K562 (cell line): ENCODE data around the gene DUS3L. TPM values are rescaled to one million over a fixed set of nuclear protein-coding genes. Genes with fewer than 3 reads are reported as not detected.

ENCODE experiments used
- BMI1 ChIP-seq: fragments of 150-350 bp; IDR thresholded peaks from 2 replicates; pipeline ENCODE4 v1.6.1; 2014; ENCODE audit warnings: low read length
- EGR1 ChIP-seq: fragments of 450-650 bp; conservative IDR thresholded peaks from 2 replicates; pipeline ENCODE4 v1.6.1; 2017; ENCODE audit warnings: mild to moderate bottlenecking
- ESRRA ChIP-seq: fragments of 450-650 bp; IDR thresholded peaks from 2 replicates; pipeline ENCODE4 v1.6.1; 2014; ENCODE audit warnings: low read depth, mild to moderate bottlenecking, moderate library complexity, borderline replicate concordance
- HDAC2 ChIP-seq: fragments of 450-650 bp; IDR thresholded peaks from 2 replicates; pipeline ENCODE4 v1.6.1; 2016; ENCODE audit warnings: mild to moderate bottlenecking
- MBD2 ChIP-seq: sonication (generic); IDR thresholded peaks from 2 replicates; pipeline ENCODE4 v1.6.1; 2016; ENCODE audit warnings: low read depth, borderline replicate concordance
- NR2F6 ChIP-seq: fragments of 450-650 bp; formaldehyde crosslinking; IDR thresholded peaks from 2 replicates; pipeline ENCODE4 v1.4.0; 2020; ENCODE audit warnings: mild to moderate bottlenecking
- PRDM10 ChIP-seq: fragments of 450-650 bp; IDR thresholded peaks from 2 replicates; pipeline ENCODE4 v1.6.1; 2018; ENCODE audit not compliant: partially characterized antibody
- SAFB ChIP-seq: fragments of 200-400 bp; formaldehyde crosslinking; IDR thresholded peaks from 2 replicates; pipeline ENCODE4 v1.6.1; 2017; ENCODE audit warnings: low read depth, low read length, borderline replicate concordance
- SPI1 ChIP-seq: IDR thresholded peaks from 2 replicates; pipeline ENCODE4 v1.6.1; 2011; ENCODE audit warnings: low read depth, low read length, control low read depth, borderline replicate concordance
- ZKSCAN8 ChIP-seq: fragments of 200-800 bp; sonication (Bioruptor generic); IDR thresholded peaks from 2 replicates; pipeline ENCODE4 v1.6.1; 2016; ENCODE audit warnings: missing genetic modification characterization, missing compliant biosample characterization
- ZNF134 ChIP-seq: fragments of 250-450 bp; sonication (Bioruptor Pico); conservative IDR thresholded peaks from 2 replicates; pipeline ENCODE4 v1.4.0; 2020
- ZNF184 ChIP-seq: sonication (generic); formaldehyde crosslinking; IDR thresholded peaks from 2 replicates; pipeline ENCODE4 v1.5.0; 2020; ENCODE audit warnings: missing genetic modification reagents
- ZNF24 ChIP-seq: fragments of 450-650 bp; IDR thresholded peaks from 2 replicates; pipeline ENCODE4 v1.6.1; 2016
- ZNF408 ChIP-seq: fragments of 250-450 bp; sonication (Bioruptor Pico); IDR thresholded peaks from 2 replicates; pipeline ENCODE4 v1.4.0; 2020; ENCODE audit warnings: low read depth, mild to moderate bottlenecking, moderate library complexity
- ZNF444 ChIP-seq: fragments of 250-450 bp; sonication (Bioruptor Pico); IDR thresholded peaks from 2 replicates; pipeline ENCODE4 v1.4.0; 2020; ENCODE audit warnings: mild to moderate bottlenecking, moderate library complexity
- ZNF561 ChIP-seq: fragments of 450-650 bp; formaldehyde crosslinking; conservative IDR thresholded peaks from 2 replicates; pipeline ENCODE4 v1.4.0; 2020; ENCODE audit warnings: mild to moderate bottlenecking, moderate library complexity
- ZZZ3 ChIP-seq: fragments of 450-650 bp; IDR thresholded peaks from 2 replicates; pipeline ENCODE4 v1.6.1; 2016; ENCODE audit warnings: antibody characterized with exemption, mild to moderate bottlenecking, moderate library complexity
- polyA plus RNA-seq, 8 experiments: library from polyadenylated mRNA; depleted of rRNA in 4 of 8; stranded (reverse) in 5 of 8; unstranded in 3 of 8; fragments of >200 nt; fragmentation: Nextera tagmentation in 2 of 8; fragmentation: Illumina TruSeq in 1 of 8; extraction: Ambion mirVana in 2 of 8; extraction: Trizol in 1 of 8; gene quantifications; 2 replicates each; pipeline versions ENCODE4 v1.2.1 to v1.2.3, GENCODE V29; 2011 to 2014; ENCODE audit warnings: inconsistent platforms in 1 of 8, missing spikeins in 1 of 8
- total RNA-seq, 7 experiments: library from RNA; depleted of rRNA in 6 of 7; stranded (reverse); fragments of >200 nt in 6 of 7; fragmentation: Illumina TruSeq in 2 of 7; extraction: Trizol in 2 of 7; gene quantifications; 2 replicates each; pipeline versions ENCODE4 v1.2.1 to v1.2.3, GENCODE V29; 2011 to 2021; ENCODE audit warnings: low replicate concordance in 1 of 7
- TF ChIP-seq, protein P1 (sequence below), 2 experiments: fragments of 200-800 bp in 1 of 2; sonication (Bioruptor generic) in 1 of 2; sonication (generic) in 1 of 2; formaldehyde crosslinking in 1 of 2; IDR thresholded peaks in 1 of 2; conservative IDR thresholded peaks in 1 of 2; 2 replicates each; pipeline versions ENCODE4 v1.5.0 to v1.6.1; 2016 to 2020; ENCODE audit warnings: missing compliant biosample characterization in 1 of 2, missing genetic modification characterization in 1 of 2, missing genetic modification reagents in 1 of 2
- TF ChIP-seq, protein P2 (sequence below): fragments of 250-450 bp; sonication (Bioruptor Pico); IDR thresholded peaks from 2 replicates; pipeline ENCODE4 v1.5.0; 2021
- TF ChIP-seq, protein P3 (sequence below): fragments of 250-450 bp; sonication (Bioruptor Pico); IDR thresholded peaks from 2 replicates; pipeline ENCODE4 v1.8.0; 2021; ENCODE audit warnings: borderline replicate concordance, mild to moderate bottlenecking, moderate library complexity; ENCODE audit not compliant: poor library complexity, severe bottlenecking

DUS3L gene
- total and polyA plus RNA-seq, 9 of the 15 experiments (the other 6 are each of a cell fraction or from before 2014, with no cell fraction given) = 1.7 to 102 (median 77.5) TPM

GRCh38 chr19:5790559-5791520 is at the start of gene DUS3L (continued):
- TF ChIP-seq PRDM10 = peak; percentile 30
- no peak for TF ChIP-seq ZNF184 (CRISPR knock-in tag)
- TF ChIP-seq ZNF561 = no peak
- peak; percentile 47 for TF ChIP-seq EGR1
- no peak for TF ChIP-seq ZZZ3
- no peak for TF ChIP-seq ZNF444
- TF ChIP-seq ZKSCAN8 (CRISPR knock-in tag) = no peak
- TF ChIP-seq, protein P1, sequence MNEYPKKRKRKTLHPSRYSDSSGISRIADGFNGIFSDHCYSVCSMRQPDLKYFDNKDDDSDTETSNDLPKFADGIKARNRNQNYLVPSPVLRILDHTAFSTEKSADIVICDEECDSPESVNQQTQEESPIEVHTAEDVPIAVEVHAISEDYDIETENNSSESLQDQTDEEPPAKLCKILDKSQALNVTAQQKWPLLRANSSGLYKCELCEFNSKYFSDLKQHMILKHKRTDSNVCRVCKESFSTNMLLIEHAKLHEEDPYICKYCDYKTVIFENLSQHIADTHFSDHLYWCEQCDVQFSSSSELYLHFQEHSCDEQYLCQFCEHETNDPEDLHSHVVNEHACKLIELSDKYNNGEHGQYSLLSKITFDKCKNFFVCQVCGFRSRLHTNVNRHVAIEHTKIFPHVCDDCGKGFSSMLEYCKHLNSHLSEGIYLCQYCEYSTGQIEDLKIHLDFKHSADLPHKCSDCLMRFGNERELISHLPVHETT (CRISPR knock-in tag; conservative IDR thresholded peaks at IDR 0.05 in 1 of 2, IDR thresholded peaks at IDR 0.05 in 1 of 2) = no peak; a peak in 1 of 4 replicates
- TF ChIP-seq ZNF408 (CRISPR knock-in tag) = no peak
- TF ChIP-seq ESRRA = peak; percentile 59
- TF ChIP-seq SAFB = no peak
- TF ChIP-seq SPI1 = no peak
- TF ChIP-seq BMI1 = no peak
- TF ChIP-seq, protein P2, sequence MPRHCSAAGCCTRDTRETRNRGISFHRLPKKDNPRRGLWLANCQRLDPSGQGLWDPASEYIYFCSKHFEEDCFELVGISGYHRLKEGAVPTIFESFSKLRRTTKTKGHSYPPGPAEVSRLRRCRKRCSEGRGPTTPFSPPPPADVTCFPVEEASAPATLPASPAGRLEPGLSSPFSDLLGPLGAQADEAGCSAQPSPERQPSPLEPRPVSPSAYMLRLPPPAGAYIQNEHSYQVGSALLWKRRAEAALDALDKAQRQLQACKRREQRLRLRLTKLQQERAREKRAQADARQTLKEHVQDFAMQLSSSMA (CRISPR knock-in tag) = peak; percentile 83; the same call in 1 of the 2 replicates
- TF ChIP-seq HDAC2 = no peak; the same call in none of the 2 replicates
- 0 out of 2 replicates have a peak, but pooled peaks have one; percentile 27 for TF ChIP-seq NR2F6
- TF ChIP-seq, protein P3, sequence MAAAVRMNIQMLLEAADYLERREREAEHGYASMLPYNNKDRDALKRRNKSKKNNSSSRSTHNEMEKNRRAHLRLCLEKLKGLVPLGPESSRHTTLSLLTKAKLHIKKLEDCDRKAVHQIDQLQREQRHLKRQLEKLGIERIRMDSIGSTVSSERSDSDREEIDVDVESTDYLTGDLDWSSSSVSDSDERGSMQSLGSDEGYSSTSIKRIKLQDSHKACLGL (CRISPR knock-in tag) = peak; percentile 93
- no peak for TF ChIP-seq ZNF134 (CRISPR knock-in tag)
- TF ChIP-seq ZNF24 = no peak
- peak; percentile 83 for TF ChIP-seq MBD2
